Common myeloid progenitor, CD34-positive (primary cell): ENCODE data around the gene DIMT1.

ENCODE experiments used
- CTCF ChIA-PET: fragments of 350-600 bp; sonication (Branson Sonifier 250); formaldehyde crosslinking; loops from one replicate; lab custom pipeline; 2021; ENCODE audit warnings: antibody characterized with exemption; lab: Charles Lee
- POLR2A ChIA-PET: fragments of 350-600 bp; sonication (Branson Sonifier 250); formaldehyde crosslinking; loops from one replicate; lab custom pipeline; 2021; ENCODE audit warnings: antibody characterized with exemption; lab: Charles Lee
- DNase-seq, 3 donors: peaks; one replicate each; pipeline versions ENCODE4 v3.0.0 to v3.0.0-alpha.2; 2013
- H3K27ac ChIP-seq, 2 experiments: 1 replicate in 1 of 2; 2 replicates in 1 of 2; pipeline ENCODE4 v1.7.0; 2013; ENCODE audit warnings: inconsistent platforms in 2 of 2, low read length in 2 of 2, mild to moderate bottlenecking in 2 of 2, low read depth in 1 of 2, moderate library complexity in 1 of 2; ENCODE audit not compliant: severe bottlenecking in 2 of 2, insufficient read depth in 1 of 2, poor library complexity in 1 of 2
- H3K27me3 ChIP-seq, 5 experiments: replicated peaks in 2 of 5; 1 replicate in 3 of 5; 2 replicates in 2 of 5; pipeline versions ENCODE4 v1.6.1 to v1.7.0; 2013; ENCODE audit warnings: low read length in 4 of 5, mild to moderate bottlenecking in 2 of 5, moderate library complexity in 2 of 5, inconsistent platforms in 1 of 5; ENCODE audit not compliant: insufficient read depth in 5 of 5, control insufficient read depth in 4 of 5
- H3K36me3 ChIP-seq, 4 experiments: 1 replicate in 2 of 4; 2 replicates in 2 of 4; pipeline versions ENCODE4 v1.6.1 to v1.7.0; 2013; ENCODE audit warnings: low read length in 3 of 4, control low read depth in 1 of 4, mild to moderate bottlenecking in 1 of 4; ENCODE audit not compliant: control insufficient read depth in 4 of 4, insufficient read depth in 4 of 4
- H3K4me1 ChIP-seq, 4 experiments: 1 replicate in 3 of 4; 2 replicates in 1 of 4; pipeline versions ENCODE4 v1.6.1 to v1.7.1; 2013; ENCODE audit warnings: low read length in 3 of 4, mild to moderate bottlenecking in 3 of 4, control low read depth in 1 of 4, inconsistent platforms in 1 of 4, moderate library complexity in 1 of 4; ENCODE audit not compliant: control insufficient read depth in 4 of 4, insufficient read depth in 4 of 4; ENCODE audit errors: control extremely low read depth in 1 of 4
- H3K4me3 ChIP-seq, 7 experiments: 1 replicate in 4 of 7; 2 replicates in 3 of 7; pipeline versions ENCODE4 v1.5.1 to v1.7.0; 2013; ENCODE audit warnings: mild to moderate bottlenecking in 7 of 7, low read length in 6 of 7, moderate library complexity in 6 of 7, inconsistent platforms in 2 of 7, low read depth in 2 of 7, control low read depth in 1 of 7; ENCODE audit not compliant: insufficient read depth in 4 of 7, control insufficient read depth in 1 of 7; ENCODE audit errors: extremely low read depth in 1 of 7
- H3K9me3 ChIP-seq, 5 experiments: 1 replicate in 4 of 5; 2 replicates in 1 of 5; pipeline versions ENCODE4 v1.6.1 to v1.7.1; 2013; ENCODE audit warnings: low read length in 4 of 5, mild to moderate bottlenecking in 2 of 5, inconsistent platforms in 1 of 5, low read depth in 1 of 5, moderate library complexity in 1 of 5; ENCODE audit not compliant: control insufficient read depth in 4 of 5, insufficient read depth in 2 of 5; ENCODE audit errors: control extremely low read depth in 1 of 5
- WGBS: methylation state at CpG from one replicate; pipeline ENCODE4 v1.1.5; 2013; ENCODE audit not compliant: insufficient coverage; 5-methylcytosine and 5-hydroxymethylcytosine counted together

DIMT1 gene

DNA sequence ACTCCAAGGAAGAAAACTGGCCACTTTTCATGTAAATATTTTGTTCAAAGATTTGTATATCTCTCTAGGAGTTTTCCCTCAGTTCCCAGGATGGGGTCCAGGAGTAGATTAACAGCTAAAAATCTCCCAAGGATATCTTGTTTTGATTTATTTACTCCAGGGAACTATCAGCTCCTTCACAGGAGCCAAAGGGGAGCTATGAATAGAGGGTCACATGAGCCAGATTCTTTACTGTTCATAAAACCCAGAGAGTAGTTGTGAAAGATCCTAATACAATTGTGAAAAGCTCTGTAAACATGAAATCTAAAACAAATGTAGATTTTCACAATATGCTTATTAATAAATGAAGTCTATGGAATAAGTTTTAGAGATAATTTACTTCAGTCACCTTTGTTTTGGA lies 16.9 kb downstream of the DIMT1 start:
- ChIA-PET CTCF (interaction anchor here (0.7 kb wide), 1 partner anchor 1708 kb away, joined by 3 read pairs; no protein-coding TSS in a partner anchor), POLR2A (no interaction called here)
- Histone ChIP-seq H3K27me3 (no peaks in the 10 kb centered on the region), H3K9me3 (no peaks in the 10 kb centered on the region), H3K4me3 (no peak overlapping the region), H3K36me3 (peaks cover 20 to 91% (median 54%) of the 10 kb centered on the region in 4 experiments), H3K27ac (peak overlapping the region in 1 of 2 experiments; percentile 16), H3K4me1 (no peaks in the 10 kb centered on the region)
- DNase-seq: no peak

DNA sequence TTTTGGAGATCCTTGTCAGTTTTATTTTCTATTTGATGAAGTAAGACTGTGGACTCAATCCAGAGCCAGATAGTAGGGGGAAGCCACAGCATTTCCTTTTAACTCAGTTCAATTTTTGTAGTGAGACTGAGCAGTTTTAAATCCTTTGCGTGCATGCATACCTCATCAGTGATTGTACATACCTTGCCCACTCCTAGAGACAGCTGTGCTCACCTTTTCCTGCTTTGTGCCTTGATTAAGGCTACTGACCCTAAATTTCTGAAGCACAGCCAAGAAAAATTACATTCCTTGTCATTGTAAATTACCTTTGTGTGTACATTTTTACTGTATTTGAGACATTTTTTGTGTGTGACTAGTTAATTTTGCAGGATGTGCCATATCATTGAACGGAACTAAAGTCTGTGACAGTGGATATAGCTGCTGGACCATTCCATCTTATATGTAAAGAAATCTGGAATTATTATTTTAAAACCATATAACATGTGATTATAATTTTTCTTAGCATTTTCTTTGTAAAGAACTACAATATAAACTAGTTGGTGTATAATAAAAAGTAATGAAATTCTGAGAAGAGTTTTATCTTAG lies 17.8 kb downstream of the DIMT1 start:
- Histone ChIP-seq H3K4me1 (no peaks in the 10 kb centered on the region), H3K36me3 (peaks cover 22 to 92% (median 58%) of the 10 kb centered on the region in 4 experiments), H3K9me3 (no peaks in the 10 kb centered on the region), H3K27ac (no peak overlapping the region), H3K27me3 (no peaks in the 10 kb centered on the region), H3K4me3 (no peak overlapping the region)
- ChIA-PET CTCF (interaction anchor here (1.5 kb wide), 1 partner anchor 17 kb away, joined by 3 read pairs; the partner anchor contains the start of gene DIMT1), POLR2A (no interaction called here)
- no peak for DNase-seq
- no CpG with 5 or more reads among the region's 2 CpGs for WGBS

DNA sequence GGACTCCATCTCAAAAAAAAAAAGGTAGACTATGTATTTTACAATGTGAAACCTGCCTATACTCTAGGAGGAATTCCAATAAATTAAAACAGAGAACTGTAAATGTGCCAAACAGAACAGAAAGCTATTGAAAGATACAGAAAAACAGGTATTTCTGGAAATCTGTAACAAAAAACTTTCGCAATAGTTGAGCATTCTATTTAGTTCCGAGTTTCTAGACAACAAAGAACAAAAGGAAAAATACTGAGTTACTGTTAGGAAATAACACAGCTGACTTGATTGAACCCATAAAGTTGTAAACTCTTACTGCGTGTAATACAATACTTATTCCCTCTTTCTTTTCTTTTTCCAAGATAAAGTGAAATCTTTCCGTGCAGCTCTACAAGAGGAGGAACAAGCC lies 18.6 kb downstream of the DIMT1 start:
- Histone ChIP-seq H3K4me1 (no peaks in the 10 kb centered on the region), H3K9me3 (no peaks in the 10 kb centered on the region), H3K4me3 (no peak overlapping the region), H3K27ac (peak overlapping the region in 1 of 2 experiments; percentile 2), H3K36me3 (peaks cover 23 to 91% (median 58%) of the 10 kb centered on the region in 4 experiments), H3K27me3 (no peaks in the 10 kb centered on the region)
- ChIA-PET POLR2A (no interaction called here), CTCF (interaction anchor here (0.6 to 1.5 kb wide), 2 partner anchors 18 to 1546 kb away, joined by 3 to 5 read pairs; partner anchors contain the start of gene DIMT1)
- WGBS: 92% methylated on average over 2 of the region's 4 CpGs
- no peak for DNase-seq

DNA sequence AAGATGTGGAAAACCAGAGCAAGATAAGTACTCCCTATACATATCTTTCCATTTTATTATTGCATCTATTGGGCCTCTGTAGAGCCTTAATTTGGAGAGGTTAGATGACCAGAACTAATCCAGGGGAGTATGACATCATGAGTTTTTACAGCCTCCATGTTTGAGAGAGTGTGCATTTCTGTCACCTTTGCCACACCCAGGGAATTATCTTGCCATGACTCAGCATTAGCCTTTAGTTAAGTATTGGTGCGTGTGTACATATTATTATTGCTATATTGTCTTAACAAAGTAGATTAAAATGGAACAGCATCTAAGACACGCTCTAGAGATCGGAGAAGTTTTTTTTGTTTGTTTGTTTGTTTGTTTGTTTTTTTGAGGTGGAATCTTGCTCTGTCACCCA lies 27.6 kb downstream of the DIMT1 start:
- Histone ChIP-seq H3K27ac (no peak overlapping the region), H3K9me3 (no peaks in the 10 kb centered on the region), H3K4me3 (no peak overlapping the region), H3K27me3 (no peaks in the 10 kb centered on the region), H3K36me3 (peaks cover 16 to 76% (median 57%) of the 10 kb centered on the region in 4 experiments), H3K4me1 (no peaks in the 10 kb centered on the region)
- CTCF ChIA-PET: interaction anchor here (0.6 kb wide), 1 partner anchor 25 kb away, joined by 3 read pairs; no protein-coding TSS in a partner anchor
- DNase-seq: no peak
- POLR2A ChIA-PET: no interaction called here
- no CpG with 5 or more reads among the region's 3 CpGs for WGBS

DNA sequence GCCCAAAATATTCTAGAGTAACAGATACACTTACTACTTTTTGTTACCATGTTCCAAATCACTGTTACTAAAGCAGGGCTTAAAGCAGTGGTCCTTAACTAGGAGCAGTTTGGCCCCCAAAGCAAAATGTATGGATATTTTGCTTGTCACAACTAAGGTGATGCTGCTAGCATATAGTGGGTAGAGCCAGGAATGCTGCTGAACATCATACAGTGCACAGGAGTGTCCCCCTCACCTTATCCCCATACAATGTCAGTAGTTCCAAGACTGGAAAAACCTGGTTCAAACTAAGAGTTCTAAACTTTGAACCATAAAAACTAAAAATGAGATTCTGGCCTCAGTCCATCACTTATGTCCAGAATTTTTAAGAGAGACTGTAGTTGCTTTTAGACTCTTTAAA lies 28.1 kb downstream of the DIMT1 start:
- ChIA-PET POLR2A (no interaction called here), CTCF (no interaction called here)
- H3K27me3 ChIP-seq: no peaks in the 10 kb centered on the region
- peaks cover 16 to 76% (median 57%) of the 10 kb centered on the region in 4 experiments for H3K36me3 ChIP-seq
- no peak overlapping the region for H3K27ac ChIP-seq
- no peaks in the 10 kb centered on the region for H3K9me3 ChIP-seq
- DNase-seq: no peak
- no peak overlapping the region for H3K4me3 ChIP-seq
- no peaks in the 10 kb centered on the region for H3K4me1 ChIP-seq

DNA sequence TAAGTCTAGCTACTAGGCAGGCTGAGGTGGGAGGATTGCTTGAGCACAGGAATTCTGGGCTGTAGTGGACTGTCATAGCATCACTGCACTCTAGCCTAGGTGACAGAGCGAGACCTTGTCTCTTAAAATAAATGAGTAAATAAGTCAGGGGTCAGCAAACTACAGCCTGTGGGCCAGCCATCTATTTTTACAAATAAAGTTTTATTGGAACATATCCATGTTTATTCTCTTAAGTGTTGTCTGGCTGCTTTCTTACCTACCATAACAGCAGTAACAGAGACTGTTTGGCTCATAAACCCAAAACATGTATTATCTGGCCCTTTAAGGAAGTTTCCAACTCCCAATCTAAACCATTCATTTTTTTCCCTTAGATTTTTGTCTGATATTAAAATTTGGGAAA lies 29.6 kb downstream of the DIMT1 start:
- no peak overlapping the region for H3K27ac ChIP-seq
- H3K27me3 ChIP-seq: no peaks in the 10 kb centered on the region
- H3K36me3 ChIP-seq: peaks cover 10 to 71% (median 52%) of the 10 kb centered on the region in 4 experiments
- DNase-seq: no peak
- H3K4me3 ChIP-seq: no peak overlapping the region
- POLR2A ChIA-PET: no interaction called here
- H3K9me3 ChIP-seq: no peaks in the 10 kb centered on the region
- no peaks in the 10 kb centered on the region for H3K4me1 ChIP-seq
- CTCF ChIA-PET: no interaction called here
- WGBS: no CpG with 5 or more reads among the region's 1 CpG

DNA sequence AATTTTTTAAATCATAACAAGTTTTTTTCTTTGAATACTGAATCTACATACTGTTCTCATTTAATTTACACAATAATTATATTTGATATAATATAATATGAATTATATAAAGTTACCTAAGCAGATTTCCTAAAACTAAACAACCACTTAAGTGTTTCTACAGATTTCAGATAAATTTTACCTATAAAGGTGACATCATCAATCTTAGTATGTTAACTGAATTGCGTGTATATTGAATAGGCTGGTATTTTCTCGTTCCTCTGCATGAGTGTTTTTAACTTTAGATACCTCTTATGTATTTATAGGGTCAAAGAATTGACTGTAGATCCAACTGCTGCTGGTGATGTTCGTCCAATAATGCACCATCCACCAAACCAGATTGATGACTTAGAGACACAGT lies 30.3 kb downstream of the DIMT1 start:
- Histone ChIP-seq H3K27me3 (no peaks in the 10 kb centered on the region), H3K9me3 (no peaks in the 10 kb centered on the region), H3K36me3 (peaks cover 14 to 67% (median 47%) of the 10 kb centered on the region in 4 experiments), H3K27ac (no peak overlapping the region), H3K4me3 (no peak overlapping the region), H3K4me1 (no peaks in the 10 kb centered on the region)
- no peak for DNase-seq
- ChIA-PET POLR2A (no interaction called here), CTCF (no interaction called here)
- no CpG with 5 or more reads among the region's 3 CpGs for WGBS
